Measurements from ENCODE around the gene NACAD.

Gene NACAD

GRCh38 chr7:45033931-45034290 lies 54.9 kb downstream of the NACAD start:
- H3K4me1 ChIP-seq: no peaks in the 10 kb centered on the region
- no peak overlapping the region for H2AFZ ChIP-seq
- no peaks in the 10 kb centered on the region for H3K9me3 ChIP-seq (ENCODE audit: control insufficient read depth, low read length)
- H3K4me3 ChIP-seq (ENCODE audit: low read depth, low read length): no peak overlapping the region
- H3K79me2 ChIP-seq: peaks cover 50% of the 10 kb centered on the region
- H3K27ac ChIP-seq: no peak overlapping the region
- no peaks in the 10 kb centered on the region for H3K27me3 ChIP-seq (ENCODE audit: control insufficient read depth, insufficient read depth, low read length)
- H3K9ac ChIP-seq: no peak overlapping the region
- no peak overlapping the region for H3K4me2 ChIP-seq (ENCODE audit: low read length)
- TF ChIP-seq, protein P1, sequence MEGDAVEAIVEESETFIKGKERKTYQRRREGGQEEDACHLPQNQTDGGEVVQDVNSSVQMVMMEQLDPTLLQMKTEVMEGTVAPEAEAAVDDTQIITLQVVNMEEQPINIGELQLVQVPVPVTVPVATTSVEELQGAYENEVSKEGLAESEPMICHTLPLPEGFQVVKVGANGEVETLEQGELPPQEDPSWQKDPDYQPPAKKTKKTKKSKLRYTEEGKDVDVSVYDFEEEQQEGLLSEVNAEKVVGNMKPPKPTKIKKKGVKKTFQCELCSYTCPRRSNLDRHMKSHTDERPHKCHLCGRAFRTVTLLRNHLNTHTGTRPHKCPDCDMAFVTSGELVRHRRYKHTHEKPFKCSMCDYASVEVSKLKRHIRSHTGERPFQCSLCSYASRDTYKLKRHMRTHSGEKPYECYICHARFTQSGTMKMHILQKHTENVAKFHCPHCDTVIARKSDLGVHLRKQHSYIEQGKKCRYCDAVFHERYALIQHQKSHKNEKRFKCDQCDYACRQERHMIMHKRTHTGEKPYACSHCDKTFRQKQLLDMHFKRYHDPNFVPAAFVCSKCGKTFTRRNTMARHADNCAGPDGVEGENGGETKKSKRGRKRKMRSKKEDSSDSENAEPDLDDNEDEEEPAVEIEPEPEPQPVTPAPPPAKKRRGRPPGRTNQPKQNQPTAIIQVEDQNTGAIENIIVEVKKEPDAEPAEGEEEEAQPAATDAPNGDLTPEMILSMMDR (IDR thresholded peaks at IDR 0.05): no peak
- no peaks in the 10 kb centered on the region for H3K36me3 ChIP-seq (ENCODE audit: control insufficient read depth, insufficient read depth, low read length)

GRCh38 chr7:45033261-45033930 lies 55.4 kb downstream of the NACAD start:
- Histone ChIP-seq H3K27ac (no peak overlapping the region), H3K4me1 (no peaks in the 10 kb centered on the region), H3K27me3 (ENCODE audit: control insufficient read depth, insufficient read depth, low read length) (no peaks in the 10 kb centered on the region), H3K79me2 (peaks cover 51% of the 10 kb centered on the region), H3K4me3 (ENCODE audit: low read depth, low read length) (no peak overlapping the region), H3K9ac (no peak overlapping the region), H2AFZ (no peak overlapping the region), H3K36me3 (ENCODE audit: control insufficient read depth, insufficient read depth, low read length) (no peaks in the 10 kb centered on the region), H3K4me2 (ENCODE audit: low read length) (no peak overlapping the region), H3K9me3 (ENCODE audit: control insufficient read depth, low read length) (no peaks in the 10 kb centered on the region)
- TF ChIP-seq, protein P1 (IDR thresholded peaks at IDR 0.05): no peak

DNA sequence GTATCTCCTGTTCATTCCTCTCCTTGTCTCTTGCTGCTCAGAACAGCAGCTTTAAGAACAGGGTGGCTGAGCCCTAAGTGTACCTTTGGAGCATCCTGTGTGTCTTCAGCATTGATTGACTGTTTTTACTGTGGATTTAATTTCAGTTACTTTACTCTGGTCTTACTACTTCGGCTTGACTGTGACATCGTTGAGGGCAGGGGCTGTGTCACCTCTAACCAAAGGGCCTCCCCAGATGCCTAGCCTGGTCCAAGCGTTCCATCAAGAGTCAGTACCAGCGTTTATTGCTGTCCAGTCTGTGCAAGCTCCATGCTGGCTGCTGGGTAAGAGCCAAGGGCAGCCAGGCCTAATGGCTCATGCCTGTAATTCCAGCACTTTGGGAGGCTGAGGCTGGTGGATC lies 56.3 kb downstream of the NACAD start:
- Histone ChIP-seq H3K27ac (no peak overlapping the region), H3K27me3 (ENCODE audit: control insufficient read depth, insufficient read depth, low read length) (no peaks in the 10 kb centered on the region), H3K9me3 (ENCODE audit: control insufficient read depth, low read length) (no peaks in the 10 kb centered on the region), H3K4me2 (ENCODE audit: low read length) (no peak overlapping the region), H3K79me2 (peaks cover 53% of the 10 kb centered on the region), H2AFZ (no peak overlapping the region), H3K9ac (no peak overlapping the region), H3K4me1 (no peaks in the 10 kb centered on the region), H3K36me3 (ENCODE audit: control insufficient read depth, insufficient read depth, low read length) (no peaks in the 10 kb centered on the region), H3K4me3 (ENCODE audit: low read depth, low read length) (no peak overlapping the region)
- TF ChIP-seq, protein P1 (IDR thresholded peaks at IDR 0.05): no peak

- TF ChIP-seq, protein P1 (IDR thresholded peaks at IDR 0.05): no peak
- Histone ChIP-seq H2AFZ (no peak overlapping the region), H3K27me3 (ENCODE audit: control insufficient read depth, insufficient read depth, low read length) (no peaks in the 10 kb centered on the region), H3K4me3 (ENCODE audit: low read depth, low read length) (no peak overlapping the region), H3K9ac (no peak overlapping the region), H3K4me1 (no peaks in the 10 kb centered on the region), H3K79me2 (peaks cover 56% of the 10 kb centered on the region), H3K9me3 (ENCODE audit: control insufficient read depth, low read length) (no peaks in the 10 kb centered on the region), H3K27ac (no peak overlapping the region), H3K4me2 (ENCODE audit: low read length) (no peak overlapping the region), H3K36me3 (ENCODE audit: control insufficient read depth, insufficient read depth, low read length) (no peaks in the 10 kb centered on the region)
These were observed 56.9 kb downstream of the NACAD start for GRCh38 chr7:45031829-45032228.

Measured in parathyroid adenoma (tissue), 2 donors.